GM12878 (cell line): ENCODE measurements around the gene TMED10.

Experiments
- ATF2 ChIP-seq: IDR thresholded peaks from 2 replicates; pipeline ENCODE4 v1.6.1; 2012; ENCODE audit warnings: low read length, inconsistent platforms
- BACH1 ChIP-seq: fragments of 450-650 bp; IDR thresholded peaks from 2 replicates; pipeline ENCODE4 v1.6.1; 2017; ENCODE audit warnings: mild to moderate bottlenecking, borderline replicate concordance
- CEBPB ChIP-seq, 2 experiments: fragments of 150-350 bp in 1 of 2; IDR thresholded peaks; 2 replicates each; pipeline ENCODE4 v1.6.1; 2012 to 2014; ENCODE audit warnings: low read depth in 2 of 2, low read length in 2 of 2, borderline replicate concordance in 1 of 2, inconsistent platforms in 1 of 2
- CTCF ChIP-seq, 3 experiments: IDR thresholded peaks in 2 of 3; conservative IDR thresholded peaks in 1 of 3; 2 replicates each; pipeline ENCODE4 v1.5.1; 2011; ENCODE audit warnings: low read depth in 3 of 3, low read length in 3 of 3, mild to moderate bottlenecking in 3 of 3, control low read depth in 2 of 3, moderate library complexity in 2 of 3, inconsistent platforms in 1 of 3, mixed read lengths in 1 of 3; ENCODE audit not compliant: control insufficient read depth in 2 of 3, insufficient read depth in 1 of 3; ENCODE audit errors: extremely low read depth in 1 of 3
- MTA3 ChIP-seq: IDR thresholded peaks from 2 replicates; pipeline ENCODE4 v1.6.1; 2012; ENCODE audit warnings: low read length, inconsistent platforms, borderline replicate concordance
- PBX3 ChIP-seq: IDR thresholded peaks from 2 replicates; pipeline ENCODE4 v1.6.1; 2011; ENCODE audit warnings: mild to moderate bottlenecking, low read depth, low read length, moderate library complexity; ENCODE audit not compliant: insufficient replicate concordance

GRCh38 chr14:75142494-75142893 lies 33.9 kb downstream of the TMED10 start:
- no peak for TF ChIP-seq CTCF (IDR thresholded peaks at IDR 0.05 in 2 of 3, conservative IDR thresholded peaks at IDR 0.05 in 1 of 3; ENCODE audit: control insufficient read depth in 2 of 3, extremely low read depth in 1 of 3, insufficient read depth in 1 of 3, low read depth in 3 of 3, low read length in 3 of 3)
- TF ChIP-seq MTA3: no peak
- no peak for TF ChIP-seq BACH1
- no peak for TF ChIP-seq CEBPB (IDR thresholded peaks at IDR 0.05; ENCODE audit: borderline replicate concordance in 1 of 2, low read depth in 2 of 2, low read length in 2 of 2)
- no peak for TF ChIP-seq ATF2
- no peak for TF ChIP-seq PBX3
